OCI-LY1 (cell line): ENCODE data around the gene COL12A1.

Experiments
- H2AFZ ChIP-seq: fragments of 200-600 bp; sonication (generic), shearing (Covaris generic); 2 replicates; pipeline ENCODE4 v1.6.0; 2014; ENCODE audit warnings: antibody characterized with exemption, mild to moderate bottlenecking, low read length
- H3F3A ChIP-seq: fragments of 200-600 bp; sonication (generic), shearing (Covaris generic); 2 replicates; pipeline ENCODE4 v1.6.0; 2014; ENCODE audit warnings: mild to moderate bottlenecking, antibody characterized with exemption, low read length, moderate library complexity; ENCODE audit not compliant: insufficient read depth
- H3K27ac ChIP-seq: fragments of 200-600 bp; sonication (generic); 2 replicates; pipeline ENCODE4 v1.5.1; 2014; ENCODE audit warnings: low read length, mixed run types, mild to moderate bottlenecking, low read depth; ENCODE audit not compliant: poor library complexity, severe bottlenecking
- H3K27me3 ChIP-seq: fragments of 200-600 bp; sonication (generic); 2 replicates; pipeline ENCODE4 v1.6.0; 2014; ENCODE audit warnings: antibody characterized with exemption, mild to moderate bottlenecking, low read length, moderate library complexity; ENCODE audit not compliant: insufficient read depth
- H3K36me3 ChIP-seq: fragments of 200-600 bp; sonication (generic); 2 replicates; pipeline ENCODE4 v1.6.1; 2014; ENCODE audit warnings: mild to moderate bottlenecking, antibody characterized with exemption, low read length, moderate library complexity, mixed read lengths; ENCODE audit not compliant: insufficient read depth
- H3K4me1 ChIP-seq: fragments of 200-600 bp; sonication (generic); 2 replicates; pipeline ENCODE4 v1.5.1; 2014; ENCODE audit warnings: mild to moderate bottlenecking, low read length, moderate library complexity; ENCODE audit not compliant: insufficient read depth, severe bottlenecking
- H3K4me2 ChIP-seq: fragments of 200-600 bp; sonication (generic), shearing (Covaris generic); 2 replicates; pipeline ENCODE4 v1.6.1; 2014; ENCODE audit warnings: low read length
- H3K4me3 ChIP-seq: fragments of 200-600 bp; sonication (generic); 2 replicates; pipeline ENCODE4 v1.5.1; 2014; ENCODE audit warnings: low read length, low read depth, mild to moderate bottlenecking, mixed read lengths; ENCODE audit not compliant: poor library complexity, severe bottlenecking
- H3K79me2 ChIP-seq: fragments of 200-600 bp; shearing (Covaris generic); 2 replicates; pipeline ENCODE4 v1.6.1; 2016; ENCODE audit warnings: mixed run types, low read length, mixed read lengths; ENCODE audit not compliant: insufficient read depth
- H3K9ac ChIP-seq: fragments of 200-600 bp; sonication (generic), shearing (Covaris generic); 2 replicates; pipeline ENCODE4 v1.6.1; 2014; ENCODE audit warnings: mild to moderate bottlenecking, low read length, mixed read lengths
- H3K9me2 ChIP-seq: fragments of 200-600 bp; sonication (generic), shearing (Covaris generic); 2 replicates; pipeline ENCODE4 v1.6.1; 2014; ENCODE audit warnings: low read depth, mild to moderate bottlenecking, low read length, mixed read lengths
- H3K9me3 ChIP-seq: fragments of 200-600 bp; shearing (Covaris generic); 2 replicates; pipeline ENCODE4 v1.6.1; 2014; ENCODE audit warnings: low read length, mixed read lengths
- H4K20me1 ChIP-seq: fragments of 200-600 bp; sonication (generic), shearing (Covaris generic); 2 replicates; pipeline ENCODE4 v1.6.0; 2016; ENCODE audit warnings: mild to moderate bottlenecking, low read length; ENCODE audit not compliant: insufficient read depth
- EZH2 ChIP-seq: fragments of 200-600 bp; sonication (generic), shearing (Covaris generic); IDR thresholded peaks from 2 replicates; pipeline ENCODE4 v1.8.0; 2017; ENCODE audit warnings: borderline replicate concordance, mixed run types, mild to moderate bottlenecking, antibody characterized with exemption, low read length, moderate library complexity, mixed read lengths
- TF ChIP-seq, protein P1 (sequence below): fragments of 200-600 bp; sonication (generic), shearing (Covaris generic); IDR thresholded peaks from 2 replicates; pipeline ENCODE4 v1.5.1; 2017; ENCODE audit warnings: mild to moderate bottlenecking, antibody characterized with exemption, low read length, moderate library complexity, mixed read lengths

Gene COL12A1

DNA sequence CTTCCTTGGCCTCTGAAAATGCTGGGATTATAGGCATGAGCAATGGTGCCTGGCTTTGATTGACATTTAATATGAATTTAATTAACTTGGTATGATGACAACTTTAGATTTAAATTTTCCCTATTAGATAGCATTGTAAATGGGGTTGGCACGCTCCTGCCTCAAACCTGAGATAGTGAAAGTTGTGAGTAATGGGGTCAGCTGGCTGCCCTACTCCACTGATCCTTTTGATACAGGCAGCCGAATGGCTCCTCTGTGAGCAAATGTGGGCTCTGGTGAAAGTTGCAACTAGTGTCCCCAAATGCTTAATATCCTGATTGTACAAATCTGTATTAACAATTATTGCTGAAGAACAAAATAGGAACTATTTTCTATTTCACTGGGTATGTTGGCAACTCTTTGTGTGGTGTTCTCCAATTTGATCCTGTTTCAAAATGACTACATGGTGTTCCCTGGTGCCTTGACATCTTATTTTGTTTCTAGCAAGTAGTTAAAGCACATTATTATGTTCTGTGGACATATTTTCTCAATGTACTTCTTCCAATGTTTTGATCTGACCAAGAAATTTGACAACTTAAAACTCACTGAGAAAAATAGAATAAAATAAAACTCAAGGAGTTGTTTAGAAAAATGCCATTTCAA, 97.4 kb downstream of the COL12A1 start:
- no peak overlapping the region for H3K27ac ChIP-seq
- no peak overlapping the region for H3K4me3 ChIP-seq
- H3K36me3 ChIP-seq, result no peaks in the 10 kb centered on the region
- H3K4me2 ChIP-seq, result no peak overlapping the region
- H2AFZ ChIP-seq, result no peak overlapping the region
- H3K9me2 ChIP-seq, result no peaks in the 10 kb centered on the region
- H3K79me2 ChIP-seq, result no peaks in the 10 kb centered on the region
- no peaks in the 10 kb centered on the region for H3K9me3 ChIP-seq
- TF ChIP-seq, protein P1, sequence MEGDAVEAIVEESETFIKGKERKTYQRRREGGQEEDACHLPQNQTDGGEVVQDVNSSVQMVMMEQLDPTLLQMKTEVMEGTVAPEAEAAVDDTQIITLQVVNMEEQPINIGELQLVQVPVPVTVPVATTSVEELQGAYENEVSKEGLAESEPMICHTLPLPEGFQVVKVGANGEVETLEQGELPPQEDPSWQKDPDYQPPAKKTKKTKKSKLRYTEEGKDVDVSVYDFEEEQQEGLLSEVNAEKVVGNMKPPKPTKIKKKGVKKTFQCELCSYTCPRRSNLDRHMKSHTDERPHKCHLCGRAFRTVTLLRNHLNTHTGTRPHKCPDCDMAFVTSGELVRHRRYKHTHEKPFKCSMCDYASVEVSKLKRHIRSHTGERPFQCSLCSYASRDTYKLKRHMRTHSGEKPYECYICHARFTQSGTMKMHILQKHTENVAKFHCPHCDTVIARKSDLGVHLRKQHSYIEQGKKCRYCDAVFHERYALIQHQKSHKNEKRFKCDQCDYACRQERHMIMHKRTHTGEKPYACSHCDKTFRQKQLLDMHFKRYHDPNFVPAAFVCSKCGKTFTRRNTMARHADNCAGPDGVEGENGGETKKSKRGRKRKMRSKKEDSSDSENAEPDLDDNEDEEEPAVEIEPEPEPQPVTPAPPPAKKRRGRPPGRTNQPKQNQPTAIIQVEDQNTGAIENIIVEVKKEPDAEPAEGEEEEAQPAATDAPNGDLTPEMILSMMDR, result no peak
- no peak for TF ChIP-seq EZH2
- no peaks in the 10 kb centered on the region for H3K4me1 ChIP-seq
- H3F3A ChIP-seq, result no peaks in the 10 kb centered on the region
- H4K20me1 ChIP-seq, result no peaks in the 10 kb centered on the region
- no peaks in the 10 kb centered on the region for H3K27me3 ChIP-seq
- no peak overlapping the region for H3K9ac ChIP-seq

DNA sequence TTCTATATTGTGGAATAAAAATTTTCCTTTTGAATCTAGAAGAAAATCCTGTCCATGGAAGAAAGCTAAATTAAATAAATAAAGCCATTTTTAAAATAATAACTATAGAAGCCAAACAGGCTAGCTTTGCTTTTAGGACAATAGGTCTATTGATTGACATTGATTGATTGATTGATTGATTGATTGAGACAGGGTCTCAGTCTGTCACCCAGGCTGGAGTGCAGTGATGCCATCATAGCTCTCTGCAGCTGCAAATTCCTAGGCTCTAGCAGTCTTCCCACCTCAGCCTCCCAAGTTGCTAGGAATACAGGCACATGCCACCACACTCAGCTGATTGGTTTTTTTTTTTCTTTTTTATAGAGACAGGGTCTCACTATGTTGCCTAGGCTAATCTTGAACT, 97.9 kb downstream of the COL12A1 start:
- Histone ChIP-seq H3K4me2 (no peak overlapping the region), H3K9me3 (no peaks in the 10 kb centered on the region), H3K9me2 (no peaks in the 10 kb centered on the region), H3K9ac (no peak overlapping the region), H3K4me1 (no peaks in the 10 kb centered on the region), H3K27me3 (no peaks in the 10 kb centered on the region), H2AFZ (no peak overlapping the region), H3K79me2 (no peaks in the 10 kb centered on the region), H3K36me3 (no peaks in the 10 kb centered on the region), H3K4me3 (no peak overlapping the region), H4K20me1 (no peaks in the 10 kb centered on the region), H3F3A (no peaks in the 10 kb centered on the region), H3K27ac (no peak overlapping the region)
- no peak for TF ChIP-seq EZH2
- TF ChIP-seq, protein P1, result no peak

DNA sequence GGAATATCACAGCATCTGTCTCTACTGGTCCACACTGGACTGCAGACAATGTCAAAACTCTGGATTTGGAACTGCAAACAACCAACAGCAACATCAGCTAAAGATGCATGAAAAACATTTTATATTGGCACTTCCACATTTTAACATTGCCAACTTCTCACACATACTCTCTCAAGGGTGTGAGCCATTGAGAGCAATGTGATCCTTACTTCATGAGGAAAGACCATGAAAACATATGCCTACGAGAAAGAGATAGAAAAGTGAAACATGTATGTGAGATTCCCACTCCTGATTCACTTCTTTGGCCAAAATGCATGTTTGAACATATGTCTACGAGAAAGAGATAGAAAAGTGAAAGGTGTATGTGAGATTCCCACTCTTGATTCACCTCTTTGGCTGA, 99.4 kb downstream of the COL12A1 start:
- Histone ChIP-seq H3F3A (no peaks in the 10 kb centered on the region), H4K20me1 (no peaks in the 10 kb centered on the region)
- TF ChIP-seq, protein P1, result no peak
- no peak for TF ChIP-seq EZH2

More for the DNA sequence above, 99.4 kb downstream of the COL12A1 start:
- H3K9me2 ChIP-seq, result no peaks in the 10 kb centered on the region
- H2AFZ ChIP-seq, result no peak overlapping the region
- H3K36me3 ChIP-seq, result no peaks in the 10 kb centered on the region
- H3K9ac ChIP-seq, result no peak overlapping the region
- no peaks in the 10 kb centered on the region for H3K79me2 ChIP-seq
- H3K4me3 ChIP-seq, result no peak overlapping the region
- H3K27ac ChIP-seq, result no peak overlapping the region
- H3K4me1 ChIP-seq, result no peaks in the 10 kb centered on the region
- no peak overlapping the region for H3K4me2 ChIP-seq
- H3K27me3 ChIP-seq, result no peaks in the 10 kb centered on the region
- no peaks in the 10 kb centered on the region for H3K9me3 ChIP-seq
